Measurements from ENCODE around the gene TEAD1. TPM values are rescaled to one million over a fixed set of nuclear protein-coding genes. Genes with fewer than 3 reads are reported as not detected.

TEAD1 gene
- total and polyA plus RNA-seq, 2 donors (not counting 3 experiments of a cell fraction or from before 2014, with no cell fraction given) = 15.3 to 49.0 TPM

GRCh38 chr11:12797996-12798395 is 123.8 kb downstream of the TEAD1 start:
- POLR2A ChIA-PET = no interaction called here
- peaks cover 25% of the 10 kb centered on the region for H3K4me1 ChIP-seq (ENCODE audit: control insufficient read depth, extremely low read depth, insufficient read depth, low read length)

More at GRCh38 chr11:12797996-12798395, 123.8 kb downstream of the TEAD1 start:
- Histone ChIP-seq H2AFZ (ENCODE audit: low read depth, low read length) (no peak overlapping the region), H3K36me3 (ENCODE audit: control insufficient read depth in 2 of 2, extremely low read depth in 1 of 2, insufficient read depth in 2 of 2, low read length in 2 of 2) (no peaks in the 10 kb centered on the region), H3K9me1 (replicated peaks; ENCODE audit: control insufficient read depth, extremely low read depth, insufficient read depth, low read length) (no peaks in the 10 kb centered on the region), H3K27ac (ENCODE audit: insufficient read depth, low read depth, low read length) (no peak overlapping the region), H3K4me3 (replicated peaks in 1 of 3; ENCODE audit: insufficient read depth in 1 of 3, low read depth in 1 of 3, low read length in 3 of 3) (no peak overlapping the region), H3K27me3 (ENCODE audit: control insufficient read depth in 2 of 2, insufficient read depth in 2 of 2, low read length in 2 of 2) (no peaks in the 10 kb centered on the region), H3K4me2 (ENCODE audit: insufficient read depth, low read length) (no peak overlapping the region), H3K9ac (replicated peaks; ENCODE audit: extremely low read depth, insufficient read depth, low read length) (no peak overlapping the region), H3K9me3 (replicated peaks; ENCODE audit: control insufficient read depth, insufficient read depth, low read length) (no peaks in the 10 kb centered on the region), H4K20me1 (replicated peaks; ENCODE audit: control insufficient read depth, extremely low read depth, insufficient read depth, low read length) (no peaks in the 10 kb centered on the region), H3K79me2 (ENCODE audit: control insufficient read depth, insufficient read depth, low read length) (peaks cover 9% of the 10 kb centered on the region)
- FAIRE-seq (no peak), DNase-seq (ENCODE audit: low read depth, low spot score) (no peak)
- BruUV-seq (replicated peaks) = no TSS peak
- TF ChIP-seq FOS (IDR thresholded peaks at IDR 0.05; ENCODE audit: borderline replicate concordance, insufficient read depth, low read length) = no peak
- TF ChIP-seq GATA2 (IDR thresholded peaks at IDR 0.05; ENCODE audit: insufficient read depth, insufficient read length, low read depth, low read length) = no peak
- TF ChIP-seq, protein P1, sequence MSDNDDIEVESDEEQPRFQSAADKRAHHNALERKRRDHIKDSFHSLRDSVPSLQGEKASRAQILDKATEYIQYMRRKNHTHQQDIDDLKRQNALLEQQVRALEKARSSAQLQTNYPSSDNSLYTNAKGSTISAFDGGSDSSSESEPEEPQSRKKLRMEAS (IDR thresholded peaks at IDR 0.05; ENCODE audit: insufficient read depth, insufficient read length) = no peak
- no peak for TF ChIP-seq POLR2AphosphoS5 (IDR thresholded peaks at IDR 0.05; ENCODE audit: insufficient read depth, low read depth, low read length)
- no peak for TF ChIP-seq EZH2 (IDR thresholded peaks at IDR 0.05; ENCODE audit: borderline replicate concordance, low read depth, low read length, severe bottlenecking)
- no peak for TF ChIP-seq MYC (IDR thresholded peaks at IDR 0.05; ENCODE audit: low read depth, low read length)
- TF ChIP-seq JUN (IDR thresholded peaks at IDR 0.05; ENCODE audit: borderline replicate concordance, insufficient read depth, insufficient read length, low read depth) = no peak
- TF ChIP-seq CTCF (IDR thresholded peaks at IDR 0.05; ENCODE audit: extremely low read depth in 1 of 2, insufficient read depth in 1 of 2, low read depth in 1 of 2, low read length in 2 of 2) = no peak
- CTCF ChIA-PET = no interaction called here
- intact Hi-C loops (cut with micrococcal nuclease) = no loop called here
- dilution Hi-C loops (cut with MboI; ENCODE audit: extremely low pct_ligation_motif_present, low sequenced_read_pairs) = no loop called here
